ENCODE results near the gene DIP2C.
"Not testable (repeated sequence)": the region's sequence is repeated elsewhere in the genome, so short reads cannot be mapped to it uniquely, and the experiment has no call there.

DIP2C gene

DNA sequence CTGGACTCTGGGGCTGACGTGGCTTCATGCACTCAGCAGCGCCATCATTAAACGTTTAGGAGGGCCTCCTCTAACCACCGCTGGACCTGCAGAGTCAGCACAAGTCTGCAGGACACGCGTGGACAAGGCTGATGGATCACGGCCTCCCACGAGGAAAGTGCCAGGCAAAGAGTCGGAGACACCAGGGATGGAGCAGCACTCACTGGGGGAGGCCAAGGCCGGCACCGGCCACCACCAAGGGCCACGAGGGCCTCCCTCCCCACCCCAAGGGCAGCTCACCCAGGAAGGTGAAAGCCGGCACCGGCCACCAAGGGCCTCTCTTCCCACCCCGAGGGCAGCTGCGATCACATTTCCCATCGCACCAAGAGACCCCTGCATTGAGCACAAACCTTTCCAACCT, 91.5 kb downstream of the DIP2C start:
- Histone ChIP-seq H2AFZ (ENCODE audit: low read depth, low read length) (no peak overlapping the region), H3K4me2 (ENCODE audit: insufficient read depth, low read length) (no peak overlapping the region), H3K36me3 (ENCODE audit: insufficient read depth, low read length) (no peaks in the 10 kb centered on the region), H3K79me2 (ENCODE audit: insufficient read depth, low read length) (no peaks in the 10 kb centered on the region), H3K27me3 (ENCODE audit: insufficient read depth, low read length, poor library complexity) (peaks cover 12% of the 10 kb centered on the region), H3K4me3 (ENCODE audit: low read depth in 1 of 2, low read length in 2 of 2) (no peak overlapping the region), H3K27ac (ENCODE audit: low read length) (no peak overlapping the region), H3K9me3 (ENCODE audit: insufficient read depth, low read length, severe bottlenecking) (no peaks in the 10 kb centered on the region), H4K20me1 (ENCODE audit: insufficient read depth, low read length) (no peaks in the 10 kb centered on the region), H3K9ac (ENCODE audit: low read depth, low read length) (no peak overlapping the region), H3K4me1 (ENCODE audit: insufficient read depth, low read length) (no peaks in the 10 kb centered on the region)
- TF ChIP-seq, protein P1, sequence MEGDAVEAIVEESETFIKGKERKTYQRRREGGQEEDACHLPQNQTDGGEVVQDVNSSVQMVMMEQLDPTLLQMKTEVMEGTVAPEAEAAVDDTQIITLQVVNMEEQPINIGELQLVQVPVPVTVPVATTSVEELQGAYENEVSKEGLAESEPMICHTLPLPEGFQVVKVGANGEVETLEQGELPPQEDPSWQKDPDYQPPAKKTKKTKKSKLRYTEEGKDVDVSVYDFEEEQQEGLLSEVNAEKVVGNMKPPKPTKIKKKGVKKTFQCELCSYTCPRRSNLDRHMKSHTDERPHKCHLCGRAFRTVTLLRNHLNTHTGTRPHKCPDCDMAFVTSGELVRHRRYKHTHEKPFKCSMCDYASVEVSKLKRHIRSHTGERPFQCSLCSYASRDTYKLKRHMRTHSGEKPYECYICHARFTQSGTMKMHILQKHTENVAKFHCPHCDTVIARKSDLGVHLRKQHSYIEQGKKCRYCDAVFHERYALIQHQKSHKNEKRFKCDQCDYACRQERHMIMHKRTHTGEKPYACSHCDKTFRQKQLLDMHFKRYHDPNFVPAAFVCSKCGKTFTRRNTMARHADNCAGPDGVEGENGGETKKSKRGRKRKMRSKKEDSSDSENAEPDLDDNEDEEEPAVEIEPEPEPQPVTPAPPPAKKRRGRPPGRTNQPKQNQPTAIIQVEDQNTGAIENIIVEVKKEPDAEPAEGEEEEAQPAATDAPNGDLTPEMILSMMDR (IDR thresholded peaks at IDR 0.05; ENCODE audit: borderline replicate concordance, extremely low read depth, low read length, poor library complexity, severe bottlenecking), result no peak
- no peak for TF ChIP-seq EZH2 (IDR thresholded peaks at IDR 0.05; ENCODE audit: borderline replicate concordance, low read depth, low read length, severe bottlenecking)
- DNase-seq (no peak), ATAC-seq (ENCODE audit: insufficient read depth, low read depth) (no peak)

DNA sequence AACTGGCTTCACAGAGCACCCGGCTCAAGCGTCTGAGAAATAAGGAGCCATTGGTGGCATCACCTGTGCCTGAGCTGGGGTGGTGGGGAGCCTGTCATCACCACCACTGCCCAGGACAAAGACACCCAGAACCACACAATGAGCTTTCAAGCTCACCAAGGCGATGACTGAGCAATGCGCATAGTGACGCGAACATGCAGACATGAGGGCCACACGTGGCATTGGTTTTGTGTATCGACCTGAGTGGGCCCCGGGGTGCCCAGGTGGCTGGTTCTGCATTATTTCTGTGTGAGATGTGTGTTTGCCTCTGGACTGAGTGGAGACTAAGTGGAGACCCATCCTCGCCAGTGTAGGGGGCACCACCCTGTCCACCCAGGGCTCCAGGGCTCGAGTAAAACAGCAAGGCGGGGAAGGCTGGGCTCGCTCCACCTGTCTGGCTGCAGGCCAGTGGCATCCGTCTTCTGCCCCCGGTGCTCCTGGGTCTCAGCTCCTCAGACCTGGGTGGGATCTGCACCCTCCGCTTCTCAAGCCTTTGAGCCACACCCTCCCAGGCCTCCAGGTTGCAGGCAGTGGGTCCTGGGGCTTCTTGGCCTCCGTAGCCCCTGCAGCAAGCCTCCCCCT, 92.6 kb downstream of the DIP2C start:
- no peaks in the 10 kb centered on the region for H3K79me2 ChIP-seq (ENCODE audit: insufficient read depth, low read length)
- H3K9me3 ChIP-seq (ENCODE audit: insufficient read depth, low read length, severe bottlenecking), result no peaks in the 10 kb centered on the region
- no peak overlapping the region for H3K9ac ChIP-seq (ENCODE audit: low read depth, low read length)
- peaks cover 15% of the 10 kb centered on the region for H3K27me3 ChIP-seq (ENCODE audit: insufficient read depth, low read length, poor library complexity)
- TF ChIP-seq EZH2 (IDR thresholded peaks at IDR 0.05; ENCODE audit: borderline replicate concordance, low read depth, low read length, severe bottlenecking), result no peak
- TF ChIP-seq, protein P1 (IDR thresholded peaks at IDR 0.05; ENCODE audit: borderline replicate concordance, extremely low read depth, low read length, poor library complexity, severe bottlenecking), result no peak
- no peak overlapping the region for H2AFZ ChIP-seq (ENCODE audit: low read depth, low read length)
- no peak for ATAC-seq (ENCODE audit: insufficient read depth, low read depth)
- H3K36me3 ChIP-seq (ENCODE audit: insufficient read depth, low read length), result no peaks in the 10 kb centered on the region
- no peaks in the 10 kb centered on the region for H3K4me1 ChIP-seq (ENCODE audit: insufficient read depth, low read length)
- H3K4me2 ChIP-seq (ENCODE audit: insufficient read depth, low read length), result no peak overlapping the region
- H3K27ac ChIP-seq (ENCODE audit: low read length), result no peak overlapping the region
- H3K4me3 ChIP-seq (ENCODE audit: low read depth in 1 of 2, low read length in 2 of 2), result no peak overlapping the region
- DNase-seq, result no peak
- H4K20me1 ChIP-seq (ENCODE audit: insufficient read depth, low read length), result no peaks in the 10 kb centered on the region

DNA sequence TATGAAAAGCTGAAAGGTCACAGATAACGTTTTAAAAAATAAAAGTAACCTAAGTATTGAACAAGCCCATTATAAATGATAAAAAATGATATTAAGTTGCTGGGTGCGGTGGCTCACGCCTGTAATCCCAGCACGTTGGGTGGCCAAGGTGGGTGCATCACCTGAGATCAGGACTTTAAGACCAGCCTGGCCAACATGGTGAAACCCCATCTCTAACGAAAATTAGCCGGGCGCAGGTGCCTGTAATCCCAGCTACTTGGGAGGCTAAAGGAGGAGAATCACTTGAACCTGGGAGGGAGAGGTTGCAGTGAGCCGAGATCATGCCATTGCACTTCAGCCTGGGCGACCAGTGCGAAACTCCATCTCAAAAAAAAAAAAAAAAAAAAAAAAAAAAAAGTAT, 93.3 kb downstream of the DIP2C start:
- not testable (repeated sequence) for H3K36me3 ChIP-seq (ENCODE audit: insufficient read depth, low read length); DNase-seq; H3K27ac ChIP-seq (ENCODE audit: low read length); ATAC-seq (ENCODE audit: insufficient read depth, low read depth); H2AFZ ChIP-seq (ENCODE audit: low read depth, low read length); H3K9ac ChIP-seq (ENCODE audit: low read depth, low read length); H3K79me2 ChIP-seq (ENCODE audit: insufficient read depth, low read length); H3K9me3 ChIP-seq (ENCODE audit: insufficient read depth, low read length, severe bottlenecking); H3K4me2 ChIP-seq (ENCODE audit: insufficient read depth, low read length); H3K4me1 ChIP-seq (ENCODE audit: insufficient read depth, low read length); H4K20me1 ChIP-seq (ENCODE audit: insufficient read depth, low read length); H3K4me3 ChIP-seq (ENCODE audit: low read depth in 1 of 2, low read length in 2 of 2)
- H3K27me3 ChIP-seq (ENCODE audit: insufficient read depth, low read length, poor library complexity), result peaks cover 17% of the 10 kb centered on the region

DNA sequence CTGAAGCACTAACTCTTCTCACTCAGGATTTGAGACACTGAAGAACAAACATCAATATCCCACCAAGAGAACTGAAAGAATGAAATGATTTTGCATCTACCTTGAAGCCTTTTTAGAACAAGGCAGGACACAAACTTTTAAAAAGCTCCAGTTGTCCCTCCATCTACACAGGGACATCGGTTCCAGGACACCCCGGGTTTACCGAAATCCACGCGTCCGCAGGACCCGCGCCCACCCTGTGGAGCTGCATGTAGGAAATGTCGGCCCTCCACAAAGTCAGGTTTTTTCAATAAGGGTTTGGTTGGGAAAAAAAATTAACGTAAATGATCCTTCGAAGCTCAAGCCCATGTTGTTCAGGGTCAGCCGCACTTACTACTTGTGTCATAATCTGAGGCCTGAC, 94.0 kb downstream of the DIP2C start:
- no peak for ATAC-seq (ENCODE audit: insufficient read depth, low read depth)
- Histone ChIP-seq H3K36me3 (ENCODE audit: insufficient read depth, low read length) (no peaks in the 10 kb centered on the region), H3K4me1 (ENCODE audit: insufficient read depth, low read length) (no peaks in the 10 kb centered on the region), H4K20me1 (ENCODE audit: insufficient read depth, low read length) (no peaks in the 10 kb centered on the region), H3K27ac (ENCODE audit: low read length) (no peak overlapping the region), H3K4me3 (ENCODE audit: low read depth in 1 of 2, low read length in 2 of 2) (no peak overlapping the region), H3K9ac (ENCODE audit: low read depth, low read length) (no peak overlapping the region), H3K27me3 (ENCODE audit: insufficient read depth, low read length, poor library complexity) (peaks cover 16% of the 10 kb centered on the region), H3K4me2 (ENCODE audit: insufficient read depth, low read length) (no peak overlapping the region), H3K79me2 (ENCODE audit: insufficient read depth, low read length) (no peaks in the 10 kb centered on the region), H2AFZ (ENCODE audit: low read depth, low read length) (no peak overlapping the region), H3K9me3 (ENCODE audit: insufficient read depth, low read length, severe bottlenecking) (no peaks in the 10 kb centered on the region)
- TF ChIP-seq EZH2 (IDR thresholded peaks at IDR 0.05; ENCODE audit: borderline replicate concordance, low read depth, low read length, severe bottlenecking), result no peak
- TF ChIP-seq, protein P1 (IDR thresholded peaks at IDR 0.05; ENCODE audit: borderline replicate concordance, extremely low read depth, low read length, poor library complexity, severe bottlenecking), result no peak
- no peak for DNase-seq

Data from DND-41 (cell line).